NCI-H524 (cell line): ENCODE measurements around the gene MUC2.

Experiments used
- DNase-seq, 2 experiments: peaks; one replicate each; lab custom pipeline; 2025; lab: John Stamatoyannopoulos, UW

MUC2 gene

DNA sequence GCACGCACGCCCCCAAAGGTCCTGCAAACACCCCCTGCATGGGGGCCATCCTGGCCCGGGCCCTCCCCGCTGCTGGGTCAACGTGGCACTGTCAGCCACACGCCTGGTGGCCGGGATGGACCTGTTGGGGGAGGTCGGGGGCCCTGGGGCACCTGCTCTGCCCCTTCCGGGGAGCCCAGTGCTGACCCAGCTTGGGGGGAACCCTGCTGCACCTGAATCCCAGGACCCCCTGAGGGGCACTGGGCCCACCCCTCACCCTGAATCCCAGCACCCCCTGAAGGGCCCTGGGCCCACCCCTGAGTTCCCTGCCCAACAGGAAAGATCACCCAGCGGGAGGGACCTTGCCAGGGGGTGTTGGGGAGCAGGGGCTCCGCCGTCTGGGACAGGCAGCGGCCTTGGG is 37.7 kb upstream of the MUC2 start:
- no peak for DNase-seq

- DNase-seq = no peak
These were observed 37.1 kb upstream of the MUC2 start for GRCh38 chr11:1037506-1038055.

- no peak for DNase-seq
These were observed 36.3 kb upstream of the MUC2 start for GRCh38 chr11:1038361-1038760.

DNA sequence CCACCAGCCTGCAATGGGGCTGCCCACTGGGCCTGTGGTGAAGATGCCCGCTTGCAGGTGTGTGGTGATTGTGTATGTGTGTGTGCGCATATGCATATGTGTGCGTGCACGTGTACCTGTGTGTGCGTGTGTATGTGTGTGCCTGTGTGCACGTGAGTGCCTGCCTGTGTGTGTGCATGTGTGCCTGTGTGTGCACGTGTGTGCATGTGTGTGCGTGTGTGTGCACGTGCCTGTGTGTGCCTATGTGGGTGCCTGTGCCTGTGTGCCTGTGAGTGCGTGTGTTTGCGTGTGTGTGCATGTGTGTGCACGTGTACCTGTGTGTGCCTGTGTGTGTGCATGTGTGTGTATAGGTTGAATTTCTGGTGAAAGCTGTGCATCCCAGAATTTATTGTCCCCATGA is 35.8 kb upstream of the MUC2 start:
- no peak for DNase-seq

DNA sequence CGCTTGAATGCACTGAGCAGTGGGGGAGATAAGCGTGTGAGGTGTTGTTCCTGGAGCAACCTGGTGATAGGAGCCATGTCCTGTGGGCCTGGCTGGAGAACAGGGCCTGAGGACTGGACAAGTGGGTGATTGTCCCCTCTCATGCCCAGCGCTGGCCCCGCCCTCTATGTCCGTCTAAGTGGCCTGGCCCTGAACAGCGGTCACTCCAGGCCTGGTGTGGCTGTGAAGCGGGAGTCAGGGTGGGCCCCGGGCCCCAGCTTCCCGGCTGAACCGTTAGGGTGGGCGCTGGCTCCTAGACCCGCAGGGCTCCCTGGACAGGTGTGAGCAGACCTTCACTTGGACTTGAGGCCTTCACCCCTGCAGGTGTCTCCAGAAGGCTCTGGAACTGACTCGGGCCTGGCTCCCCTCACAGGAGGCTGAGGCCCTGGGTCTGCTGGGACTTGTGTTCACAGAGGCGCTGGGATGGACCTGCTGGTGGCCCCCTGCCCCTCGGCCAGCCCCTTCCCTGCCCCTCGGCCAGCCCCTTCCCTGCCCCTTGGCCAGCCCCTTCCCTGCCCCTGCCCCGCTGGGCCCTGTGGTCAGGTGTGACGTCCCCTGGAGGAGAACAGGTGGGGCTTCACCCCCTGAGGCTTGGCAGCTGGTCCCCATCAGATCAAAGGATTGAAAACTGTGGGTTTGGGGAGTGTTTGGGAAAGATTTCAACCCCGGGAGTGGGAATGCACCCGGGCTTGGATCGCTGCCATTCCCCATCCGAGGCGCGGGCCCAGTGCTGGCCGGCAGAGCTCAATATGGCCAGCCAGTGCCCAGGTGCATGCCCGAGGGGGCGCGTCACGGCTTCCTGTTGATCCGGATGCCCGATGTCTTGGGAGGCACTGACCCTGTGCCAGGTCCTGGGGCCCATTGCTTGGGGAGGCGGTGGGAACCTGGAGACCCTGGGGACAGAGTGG is 34.9 kb upstream of the MUC2 start:
- no peak for DNase-seq

DNA sequence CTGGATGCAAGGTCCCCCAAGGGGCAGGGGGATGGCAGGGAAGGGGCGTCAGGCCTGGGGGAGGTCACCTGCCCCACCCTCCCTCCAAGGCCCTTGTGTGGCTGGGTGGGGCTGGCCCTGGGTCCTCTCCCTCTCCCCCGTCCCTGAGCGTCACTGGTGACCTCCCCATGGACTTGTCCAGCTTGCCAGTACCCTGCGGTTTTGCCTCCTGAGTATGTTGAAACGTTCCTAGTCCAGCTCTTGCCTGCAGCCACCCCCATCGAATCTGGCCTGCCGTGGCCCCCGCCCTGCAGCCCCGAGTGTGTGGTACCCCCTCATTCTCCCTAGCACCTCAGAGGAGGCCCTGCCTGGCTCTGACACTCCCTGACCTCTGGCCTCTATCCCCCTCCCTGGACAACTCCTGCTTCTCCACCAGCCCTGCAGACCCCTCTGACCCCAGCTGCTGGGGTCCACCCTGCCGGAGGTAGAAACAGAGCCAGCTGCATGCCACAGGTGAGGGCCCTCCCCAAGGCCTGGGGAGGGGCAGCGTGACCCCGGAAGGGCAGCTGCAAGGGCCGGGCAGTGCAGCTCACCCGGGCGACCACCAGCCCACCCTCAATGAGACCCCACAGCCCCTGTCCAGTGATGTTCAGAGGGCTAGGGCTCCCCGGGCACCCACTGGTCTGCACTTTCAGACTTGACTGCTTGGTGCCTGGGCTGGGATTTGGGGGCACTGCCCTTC is 34.1 kb upstream of the MUC2 start:
- no peak for DNase-seq

- DNase-seq = no peak
These were observed 33.6 kb upstream of the MUC2 start for GRCh38 chr11:1041149-1041467.

- no peak for DNase-seq
These were observed 33.2 kb upstream of the MUC2 start for GRCh38 chr11:1041471-1041870.

- no peak for DNase-seq
These were observed 32.6 kb upstream of the MUC2 start for GRCh38 chr11:1041936-1042608.

DNA sequence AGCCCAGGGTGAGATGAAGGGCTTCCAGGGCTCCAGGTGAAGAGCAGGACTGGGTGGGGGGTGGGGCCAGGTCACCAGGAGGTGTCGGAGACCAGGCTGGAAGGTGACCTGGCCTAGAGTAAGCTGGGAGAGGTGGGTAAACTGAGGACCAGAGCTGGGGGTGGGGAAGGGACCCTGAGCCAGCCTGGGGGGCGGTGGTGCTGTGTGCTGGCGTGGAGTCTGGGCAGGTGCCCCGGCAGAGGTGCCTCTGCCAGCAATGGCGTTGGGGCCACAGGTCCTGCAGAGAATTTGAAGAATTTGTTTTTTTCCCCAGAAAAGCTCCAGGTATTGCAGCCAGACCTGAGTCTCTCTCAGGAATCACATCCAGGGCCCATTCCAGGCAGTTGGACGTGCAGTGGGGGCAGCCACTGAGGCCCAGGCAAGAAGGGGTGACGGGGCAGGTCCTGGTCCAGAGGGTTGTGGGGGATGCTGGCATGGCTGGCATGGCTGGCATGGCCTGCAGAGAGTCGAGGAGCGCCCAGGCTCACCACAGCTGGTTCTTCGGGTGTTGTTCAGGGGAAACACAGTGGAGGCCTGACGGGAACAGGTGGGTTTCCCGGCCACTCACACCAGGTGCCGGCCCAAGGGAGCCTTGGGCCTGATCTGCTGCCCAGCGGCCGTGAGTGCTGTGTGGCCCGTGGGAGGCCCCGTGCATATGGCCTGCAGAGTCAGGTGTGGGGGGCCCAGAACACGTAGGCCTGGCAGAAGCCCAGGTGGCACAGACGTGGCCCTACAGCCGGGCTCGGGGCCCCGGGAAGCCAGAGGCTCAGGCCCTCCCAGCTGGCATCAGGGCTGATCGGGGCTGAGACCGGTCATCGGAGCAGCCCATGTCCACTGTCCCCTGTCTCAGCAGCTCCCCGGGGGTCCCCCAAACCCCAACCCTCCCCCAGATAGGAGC is 31.8 kb upstream of the MUC2 start:
- DNase-seq = no peak

GRCh38 chr11:1043563-1044096 is 31.0 kb upstream of the MUC2 start:
- DNase-seq = no peak

DNA sequence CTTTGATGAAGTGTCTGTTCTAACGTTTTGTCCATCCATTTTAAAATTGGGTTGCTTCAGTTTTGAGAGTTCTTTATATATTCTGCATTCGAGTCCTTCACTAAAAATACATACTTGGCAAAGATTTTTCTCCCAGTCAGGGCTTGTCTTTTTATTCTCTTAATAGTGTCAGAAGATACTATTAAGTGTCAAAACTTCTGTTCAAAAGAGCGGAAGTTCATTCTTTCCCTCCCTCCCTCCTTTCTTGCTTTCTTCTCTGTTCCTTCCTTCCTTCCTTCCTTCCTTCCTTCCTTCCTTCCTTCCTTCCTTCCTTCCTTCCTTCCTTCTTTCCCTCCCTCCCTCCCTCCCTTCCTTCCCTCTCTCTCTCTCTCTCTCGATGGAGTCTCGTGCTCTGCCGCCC is 30.5 kb upstream of the MUC2 start:
- no peak for DNase-seq

GRCh38 chr11:1047595-1048156 is 27.0 kb upstream of the MUC2 start:
- DNase-seq = no peak

DNA sequence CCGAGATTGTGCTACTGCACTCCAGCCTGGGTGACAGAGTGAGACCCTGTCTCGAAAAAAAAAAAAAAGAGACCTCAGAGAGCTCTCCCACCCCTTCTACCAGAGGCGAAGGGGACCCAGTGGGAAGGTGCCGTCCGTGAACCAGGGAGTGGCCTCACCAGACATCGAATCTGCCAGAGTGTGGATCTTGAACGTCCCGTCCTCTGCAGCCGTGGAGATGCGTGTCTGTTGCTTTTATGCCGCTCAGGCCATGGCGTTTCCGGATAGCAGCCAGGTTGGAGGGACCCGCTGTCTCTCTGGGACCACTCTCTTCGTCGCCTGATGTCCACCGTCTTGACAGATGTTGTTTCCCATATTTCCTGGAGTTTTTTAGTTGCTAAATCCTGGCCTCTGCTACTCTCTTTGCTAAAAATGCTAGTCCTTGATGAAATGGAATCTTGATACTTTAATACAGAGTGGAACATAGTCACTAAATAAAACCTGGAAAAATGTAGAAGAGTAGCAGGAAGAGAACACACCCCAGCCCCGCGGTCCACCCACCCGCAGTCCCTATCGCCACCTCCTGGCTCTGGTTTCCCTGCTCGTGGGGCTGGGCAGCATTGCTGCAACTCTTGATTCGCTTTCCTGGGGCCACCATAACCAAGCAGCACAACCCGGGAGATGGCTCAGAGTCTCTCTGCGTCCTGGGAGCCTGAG is 26.2 kb upstream of the MUC2 start:
- DNase-seq = no peak

DNA sequence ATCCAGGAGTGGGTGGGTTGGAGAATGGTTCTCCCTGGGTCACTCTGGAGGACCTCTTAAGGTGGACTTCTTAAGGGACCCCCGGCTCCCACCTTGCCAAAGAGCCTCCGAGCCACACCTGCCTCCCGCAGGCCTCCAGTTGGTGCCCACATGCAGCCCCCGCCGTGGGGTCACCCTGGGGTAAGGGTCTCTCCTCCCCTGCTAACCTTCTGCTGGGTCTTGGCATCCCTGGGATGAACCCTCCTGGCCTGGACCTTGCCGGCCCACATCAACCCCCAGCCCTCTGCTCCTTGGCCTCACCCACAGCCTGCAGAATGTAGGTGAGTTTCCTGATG is 25.6 kb upstream of the MUC2 start:
- DNase-seq = no peak

DNA sequence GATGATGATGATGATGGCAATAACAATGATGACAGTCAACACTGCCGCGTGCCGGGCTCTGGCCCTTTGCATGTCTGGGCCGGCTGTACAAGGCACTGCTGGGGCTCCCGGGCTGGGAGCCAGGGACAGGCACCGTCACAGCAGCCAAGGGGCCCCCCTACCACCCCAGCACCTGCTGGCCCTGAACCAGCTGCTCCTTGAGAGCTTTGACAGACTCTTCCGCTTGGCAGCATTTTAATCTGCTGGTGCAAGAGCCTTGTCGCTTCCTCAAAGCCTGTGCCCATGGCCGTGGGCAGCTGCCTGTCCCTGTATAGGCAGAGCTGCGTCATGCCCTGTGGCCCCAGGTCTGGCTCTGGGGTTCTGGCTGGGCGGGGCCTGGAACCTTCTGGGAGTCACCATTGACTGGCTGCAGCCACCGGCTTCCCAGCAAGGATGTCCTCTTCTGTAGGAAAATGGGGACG is 25.2 kb upstream of the MUC2 start:
- DNase-seq = peak; percentile 39 to 80

- no peak for DNase-seq
These were observed 24.6 kb upstream of the MUC2 start for GRCh38 chr11:1049911-1050580.

DNA sequence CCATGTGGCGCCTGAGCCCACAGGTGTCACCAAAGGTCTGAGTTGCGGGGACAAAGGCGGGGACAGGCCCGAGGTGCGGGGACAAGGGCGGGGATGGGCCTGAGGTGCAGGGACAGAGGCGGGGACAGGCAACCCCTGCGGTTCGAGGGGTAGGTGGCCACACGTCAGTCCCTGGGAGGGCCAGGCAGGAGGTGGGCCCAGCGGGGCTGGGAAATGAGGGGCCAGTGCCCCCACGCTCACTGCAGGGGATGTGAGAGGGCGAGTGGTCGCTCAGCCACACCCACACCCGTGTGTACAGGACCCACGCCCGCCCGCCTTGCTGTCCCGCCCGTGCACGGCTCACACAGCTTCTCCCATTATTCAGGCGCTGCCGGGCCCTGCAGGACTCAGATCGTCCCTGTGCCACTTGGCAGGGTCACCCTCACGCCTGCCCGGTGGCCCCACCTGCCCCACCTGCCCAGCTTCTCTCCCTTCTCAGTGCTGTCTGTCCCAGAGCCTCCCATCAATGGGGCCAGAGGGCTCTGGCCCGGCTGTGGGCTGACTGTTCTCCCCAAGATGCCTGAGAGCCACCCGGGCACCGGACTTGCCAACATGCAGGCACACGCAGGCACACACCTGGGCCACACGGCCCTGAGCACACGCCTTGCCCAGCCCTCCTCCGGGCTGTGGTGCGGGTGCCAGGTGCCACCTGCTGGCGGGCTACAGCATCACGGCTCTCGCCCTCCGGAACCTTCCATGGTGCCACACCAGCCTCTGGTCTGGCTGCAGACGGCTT is 23.9 kb upstream of the MUC2 start:
- DNase-seq = peak; percentile 21 to 67
